Astrocyte (in vitro differentiated cells and primary cell): ENCODE measurements around the gene PHLPP2.
"Not testable (repeated sequence)": the region's sequence is repeated elsewhere in the genome, so short reads cannot be mapped to it uniquely, and the experiment has no call there.

Experiments used
- EZH2 ChIP-seq: IDR thresholded peaks from 2 replicates; pipeline ENCODE4 v1.6.1; 2012; ENCODE audit warnings: mild to moderate bottlenecking, low read length, inconsistent platforms; ENCODE audit not compliant: insufficient read depth
- TF ChIP-seq, protein P1 (sequence below): IDR thresholded peaks from 2 replicates; pipeline ENCODE4 v1.5.1; 2011; ENCODE audit warnings: low read depth, mild to moderate bottlenecking, inconsistent platforms, low read length, moderate library complexity; ENCODE audit not compliant: insufficient read depth

DNA sequence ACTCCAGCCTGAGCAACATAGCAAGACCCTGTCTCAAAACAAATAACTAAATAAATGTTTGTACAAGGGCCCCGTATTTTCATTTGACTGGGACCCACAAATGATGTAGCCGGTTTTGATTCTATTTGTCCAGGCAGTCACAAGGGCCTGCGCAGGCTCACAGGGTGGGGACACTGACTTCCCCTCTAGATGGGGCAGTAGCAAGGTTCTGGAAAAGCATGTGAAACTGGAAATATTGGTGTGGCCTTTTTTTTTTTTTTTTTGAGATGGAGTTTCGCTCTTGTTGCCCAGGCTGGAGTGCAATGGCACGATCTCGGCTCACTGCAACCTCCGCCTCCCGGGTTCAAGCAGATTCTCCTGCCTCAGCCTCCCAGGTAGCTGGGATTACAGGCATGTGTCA lies 109.5 kb downstream of the PHLPP2 start:
- TF ChIP-seq, protein P1, sequence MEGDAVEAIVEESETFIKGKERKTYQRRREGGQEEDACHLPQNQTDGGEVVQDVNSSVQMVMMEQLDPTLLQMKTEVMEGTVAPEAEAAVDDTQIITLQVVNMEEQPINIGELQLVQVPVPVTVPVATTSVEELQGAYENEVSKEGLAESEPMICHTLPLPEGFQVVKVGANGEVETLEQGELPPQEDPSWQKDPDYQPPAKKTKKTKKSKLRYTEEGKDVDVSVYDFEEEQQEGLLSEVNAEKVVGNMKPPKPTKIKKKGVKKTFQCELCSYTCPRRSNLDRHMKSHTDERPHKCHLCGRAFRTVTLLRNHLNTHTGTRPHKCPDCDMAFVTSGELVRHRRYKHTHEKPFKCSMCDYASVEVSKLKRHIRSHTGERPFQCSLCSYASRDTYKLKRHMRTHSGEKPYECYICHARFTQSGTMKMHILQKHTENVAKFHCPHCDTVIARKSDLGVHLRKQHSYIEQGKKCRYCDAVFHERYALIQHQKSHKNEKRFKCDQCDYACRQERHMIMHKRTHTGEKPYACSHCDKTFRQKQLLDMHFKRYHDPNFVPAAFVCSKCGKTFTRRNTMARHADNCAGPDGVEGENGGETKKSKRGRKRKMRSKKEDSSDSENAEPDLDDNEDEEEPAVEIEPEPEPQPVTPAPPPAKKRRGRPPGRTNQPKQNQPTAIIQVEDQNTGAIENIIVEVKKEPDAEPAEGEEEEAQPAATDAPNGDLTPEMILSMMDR, result not testable (repeated sequence)
- TF ChIP-seq EZH2, result not testable (repeated sequence)
